Sigmoid colon (tissue), 4 donors: ENCODE measurements around the gene TBC1D8.

ENCODE experiments used
- CTCF ChIP-seq, 4 experiments: fragments of 450-650 bp in 3 of 4; fragments of 200-600 bp in 1 of 4; IDR thresholded peaks; one replicate each; pipeline ENCODE4 v1.5.1; 2016 to 2019; ENCODE audit warnings: antibody characterized with exemption in 4 of 4, mild to moderate bottlenecking in 3 of 4, moderate library complexity in 2 of 4
- POLR2A ChIP-seq, 2 donors: fragments of 450-650 bp; IDR thresholded peaks; one replicate each; pipeline ENCODE4 v1.6.1; 2016; ENCODE audit warnings: antibody characterized with exemption in 2 of 2, mild to moderate bottlenecking in 2 of 2, moderate library complexity in 2 of 2
- POLR2AphosphoS5 ChIP-seq, 4 donors: sonication (generic); formaldehyde crosslinking; IDR thresholded peaks; one replicate each; pipeline ENCODE4 v1.6.1; 2017; ENCODE audit warnings: antibody characterized with exemption in 4 of 4

- no peak for TF ChIP-seq POLR2A (IDR thresholded peaks at IDR 0.05)
- no peak for TF ChIP-seq CTCF (IDR thresholded peaks at IDR 0.05)
- TF ChIP-seq POLR2AphosphoS5 (IDR thresholded peaks at IDR 0.05) = no peak
Measured at GRCh38 chr2:101145406-101145805, 5.8 kb downstream of the TBC1D8 start.
